Mesothelial cell of epicardium (in vitro differentiated cells): ENCODE results near the gene NFKBIA. TPM values are rescaled to one million over a fixed set of nuclear protein-coding genes. Genes with fewer than 3 reads are reported as not detected.
"Not testable (repeated sequence)": the region's sequence is repeated elsewhere in the genome, so short reads cannot be mapped to it uniquely, and the experiment has no call there.

Experiments used
- DNase-seq, 2 experiments: peaks; one replicate each; pipeline ENCODE4 v3.0.0; 2021; ENCODE audit warnings: low spot score in 2 of 2; ENCODE audit not compliant: unreplicated experiment in 2 of 2
- H3K27ac Mint-ChIP-seq: 2 replicates; pipeline ENCODE4 v1.8.0; 2021; ENCODE audit warnings: mixed read lengths
- H3K27me3 Mint-ChIP-seq: 2 replicates; pipeline ENCODE4 v1.8.0; 2021; ENCODE audit warnings: low read depth, mixed read lengths
- H3K36me3 Mint-ChIP-seq: 2 replicates; pipeline ENCODE4 v1.8.0; 2021; ENCODE audit warnings: mixed read lengths
- H3K4me1 Mint-ChIP-seq: 2 replicates; pipeline ENCODE4 v1.8.0; 2021; ENCODE audit warnings: mixed read lengths
- H3K4me3 Mint-ChIP-seq: 2 replicates; pipeline ENCODE4 v1.8.0; 2021; ENCODE audit warnings: mild to moderate bottlenecking, moderate library complexity, mixed read lengths
- H3K9me3 Mint-ChIP-seq: 2 replicates; pipeline ENCODE4 v1.8.0; 2021; ENCODE audit warnings: mixed read lengths
- CTCF ChIP-seq: fragments of 200-600 bp; sonication (generic); IDR thresholded peaks from one replicate; pipeline ENCODE4 v1.5.0; 2021; ENCODE audit warnings: antibody characterized with exemption; ENCODE audit not compliant: unreplicated experiment
- total RNA-seq: library from RNA; stranded (reverse); gene quantifications from 3 replicates; pipeline ENCODE4 v1.2.1, GENCODE V29; 2021

Gene NFKBIA
- total RNA-seq, 1 donor from 2014 or later: 196 TPM

- peaks cover under 1% of the 10 kb centered on the region for H3K4me1 Mint-ChIP-seq
- no peak for TF ChIP-seq CTCF
- no peak overlapping the region for H3K4me3 Mint-ChIP-seq
- no peaks in the 10 kb centered on the region for H3K36me3 Mint-ChIP-seq
- H3K27ac Mint-ChIP-seq: peak overlapping the region; percentile 4
- no peaks in the 10 kb centered on the region for H3K27me3 Mint-ChIP-seq
- DNase-seq: no peak
- H3K9me3 Mint-ChIP-seq: peaks cover 8% of the 10 kb centered on the region
These were observed 30.3 kb downstream of the NFKBIA start for GRCh38 chr14:35374263-35374712.

GRCh38 chr14:35373208-35373607 is 31.3 kb downstream of the NFKBIA start:
- not testable (repeated sequence) for H3K4me1 Mint-ChIP-seq

GRCh38 chr14:35370969-35371368 is 33.6 kb downstream of the NFKBIA start:
- Mint-ChIP-seq H3K4me1 (peaks cover 22% of the 10 kb centered on the region), H3K27me3 (no peaks in the 10 kb centered on the region), H3K36me3 (no peaks in the 10 kb centered on the region), H3K4me3 (no peak overlapping the region), H3K9me3 (peaks cover 8% of the 10 kb centered on the region), H3K27ac (no peak overlapping the region)
- no peak for DNase-seq
- TF ChIP-seq CTCF: no peak

More at GRCh38 chr14:35373208-35373607, 31.3 kb downstream of the NFKBIA start:
- not testable (repeated sequence) for H3K9me3 Mint-ChIP-seq, DNase-seq, H3K27ac Mint-ChIP-seq, H3K4me3 Mint-ChIP-seq, H3K36me3 Mint-ChIP-seq, H3K27me3 Mint-ChIP-seq

GRCh38 chr14:35369701-35370191 is 34.8 kb downstream of the NFKBIA start:
- Mint-ChIP-seq H3K4me1 (peaks cover 28% of the 10 kb centered on the region), H3K36me3 (no peaks in the 10 kb centered on the region), H3K27ac (no peak overlapping the region), H3K9me3 (peaks cover 8% of the 10 kb centered on the region), H3K27me3 (no peaks in the 10 kb centered on the region), H3K4me3 (no peak overlapping the region)
- no peak for DNase-seq
- TF ChIP-seq CTCF: no peak

- H3K36me3 Mint-ChIP-seq: no peaks in the 10 kb centered on the region
- no peak for TF ChIP-seq CTCF
- H3K9me3 Mint-ChIP-seq: peaks cover 8% of the 10 kb centered on the region
- peaks cover 28% of the 10 kb centered on the region for H3K4me1 Mint-ChIP-seq
- peak overlapping the region; percentile 48 for H3K27ac Mint-ChIP-seq
- no peaks in the 10 kb centered on the region for H3K27me3 Mint-ChIP-seq
- no peak for DNase-seq
- H3K4me3 Mint-ChIP-seq: no peak overlapping the region
These were observed 35.8 kb downstream of the NFKBIA start for GRCh38 chr14:35368583-35369392.

GRCh38 chr14:35368139-35368460 is 36.4 kb downstream of the NFKBIA start:
- no peak for DNase-seq

More at GRCh38 chr14:35368139-35368460, 36.4 kb downstream of the NFKBIA start:
- no peak for TF ChIP-seq CTCF
- H3K4me3 Mint-ChIP-seq: no peak overlapping the region
- H3K27me3 Mint-ChIP-seq: no peaks in the 10 kb centered on the region
- peak overlapping the region; percentile 48 for H3K27ac Mint-ChIP-seq
- peaks cover 28% of the 10 kb centered on the region for H3K4me1 Mint-ChIP-seq
- H3K9me3 Mint-ChIP-seq: peaks cover 8% of the 10 kb centered on the region
- no peaks in the 10 kb centered on the region for H3K36me3 Mint-ChIP-seq
